GM18498 (cell line): Measurements from ENCODE around the gene PSENEN.
"Not testable (repeated sequence)": the region's sequence is repeated elsewhere in the genome, so short reads cannot be mapped to it uniquely, and the experiment has no call there.

ENCODE experiments used
- ATAC-seq: cut with Tn5 transposase; IDR thresholded peaks from one replicate; pipeline ENCODE4 v1.9.1; 2021; ENCODE audit warnings: mild to moderate bottlenecking, moderate library complexity; ENCODE audit not compliant: unreplicated experiment

PSENEN gene

GRCh38 chr19:35768082-35768421, 22.6 kb downstream of the PSENEN start:
- no peak for ATAC-seq

- not testable (repeated sequence) for ATAC-seq
These were observed 26.9 kb downstream of the PSENEN start for GRCh38 chr19:35772362-35772761.

- ATAC-seq, result no peak
These were observed 27.8 kb downstream of the PSENEN start for GRCh38 chr19:35773020-35773806.

- no peak for ATAC-seq
These were observed 29.0 kb downstream of the PSENEN start for GRCh38 chr19:35774274-35775045.

- no peak for ATAC-seq
These were observed 29.5 kb downstream of the PSENEN start for GRCh38 chr19:35775046-35775297.

- peak; percentile 95 for ATAC-seq
These were observed 30.0 kb downstream of the PSENEN start, which contains the start of gene ARHGAP33 for GRCh38 chr19:35775298-35776101. Gene ARHGAP33 (plus strand): TSS chr19:35775564. CDS start chr19:35775659, 95 bp downstream.

- ATAC-seq, result no peak
These were observed 30.8 kb downstream of the PSENEN start for GRCh38 chr19:35776102-35776788.

GRCh38 chr19:35777086-35777841, 31.8 kb downstream of the PSENEN start:
- ATAC-seq, result no peak

- ATAC-seq, result no peak
These were observed 32.5 kb downstream of the PSENEN start for GRCh38 chr19:35777961-35778360.

GRCh38 chr19:35779033-35779432, 33.6 kb downstream of the PSENEN start:
- no peak for ATAC-seq

- no peak for ATAC-seq
These were observed 34.6 kb downstream of the PSENEN start for GRCh38 chr19:35780058-35780457.

GRCh38 chr19:35780717-35781116, 35.3 kb downstream of the PSENEN start:
- ATAC-seq, result no peak

- ATAC-seq, result no peak
These were observed 36.2 kb downstream of the PSENEN start for GRCh38 chr19:35781650-35782049.

- ATAC-seq, result no peak
These were observed 37.1 kb downstream of the PSENEN start for GRCh38 chr19:35782589-35782988.

- ATAC-seq, result no peak
These were observed 38.3 kb downstream of the PSENEN start for GRCh38 chr19:35783469-35784434.

GRCh38 chr19:35784503-35785338, 39.3 kb downstream of the PSENEN start:
- no peak for ATAC-seq

GRCh38 chr19:35785339-35785627, 39.8 kb downstream of the PSENEN start:
- ATAC-seq, result no peak

- ATAC-seq, result no peak
These were observed 41.1 kb downstream of the PSENEN start for GRCh38 chr19:35786299-35787160.
